Hindlimb muscle (tissue), 1 donor: ENCODE measurements around the gene CD300A. TPM values are rescaled to one million over a fixed set of nuclear protein-coding genes. Genes with fewer than 3 reads are reported as not detected.

ENCODE experiments used
- DNase-seq: peaks from one replicate; pipeline ENCODE4 v3.0.0-alpha.2; 2013
- polyA plus RNA-seq: library from polyadenylated mRNA; unstranded; fragments of 120-200 nt; gene quantifications from one replicate; pipeline ENCODE4 v1.2.1, GENCODE V29; 2013; ENCODE audit not compliant: insufficient read length

CD300A gene
- polyA plus RNA-seq, 1 donor: 2.2 TPM

DNA sequence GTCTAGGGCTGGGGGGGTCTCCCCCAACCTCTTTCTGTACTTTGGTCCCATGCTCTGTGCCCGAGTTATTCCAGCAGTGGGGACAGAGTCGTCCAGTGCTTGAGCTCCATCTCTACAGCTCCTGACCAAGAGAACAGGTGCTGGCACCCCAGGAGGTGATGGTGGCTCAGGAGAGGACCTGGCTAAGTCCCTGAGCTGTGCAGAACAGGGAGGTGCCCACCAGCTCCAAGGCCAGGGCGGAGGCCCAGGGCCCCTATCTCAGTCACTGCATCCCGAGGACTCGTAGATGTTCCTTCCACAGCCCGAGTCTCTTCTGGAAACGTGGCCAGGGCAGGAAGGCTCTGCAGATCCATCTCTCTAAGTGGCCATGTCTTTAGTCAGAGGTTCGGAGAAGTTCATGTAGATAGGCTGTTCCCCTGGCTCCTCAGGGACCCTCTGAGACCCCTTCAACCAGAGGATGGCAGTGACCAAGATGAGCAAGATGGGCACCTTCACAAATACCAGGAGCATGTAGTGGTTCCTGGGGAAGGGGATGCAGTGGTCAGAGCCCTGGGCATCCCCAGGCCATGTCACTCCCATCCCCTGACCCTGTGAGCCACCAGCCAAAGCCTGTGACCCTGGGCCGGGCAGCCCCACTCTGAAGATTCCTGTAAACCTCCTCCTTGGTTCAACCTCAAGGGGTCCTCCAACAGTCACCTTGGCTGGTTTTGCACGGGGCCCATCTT, 56.1 kb downstream of the CD300A start:
- DNase-seq: no peak

DNA sequence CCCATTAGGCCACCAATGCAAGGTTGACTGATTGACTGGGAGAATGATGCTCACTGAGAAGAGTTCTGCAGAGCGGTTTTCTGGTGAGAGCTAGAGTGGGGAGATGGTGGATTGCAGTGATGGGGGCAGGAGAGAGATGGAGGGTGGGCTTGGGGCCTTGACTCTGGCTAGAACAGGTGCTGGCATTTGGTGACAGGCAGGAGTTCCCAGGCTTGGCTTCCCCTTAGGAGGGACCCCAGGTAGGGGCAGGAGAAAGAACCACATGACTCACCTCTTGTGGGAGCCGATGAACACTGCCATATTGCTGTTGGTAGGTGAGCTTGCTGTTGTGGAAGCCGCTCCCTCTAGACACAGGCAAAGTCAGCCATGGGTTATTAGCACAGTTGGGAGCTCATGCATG, 56.9 kb downstream of the CD300A start:
- DNase-seq: no peak

GRCh38 chr17:74524653-74525464, 58.4 kb downstream of the CD300A start:
- no peak for DNase-seq

GRCh38 chr17:74525465-74525725, 59.0 kb downstream of the CD300A start:
- DNase-seq: no peak

DNA sequence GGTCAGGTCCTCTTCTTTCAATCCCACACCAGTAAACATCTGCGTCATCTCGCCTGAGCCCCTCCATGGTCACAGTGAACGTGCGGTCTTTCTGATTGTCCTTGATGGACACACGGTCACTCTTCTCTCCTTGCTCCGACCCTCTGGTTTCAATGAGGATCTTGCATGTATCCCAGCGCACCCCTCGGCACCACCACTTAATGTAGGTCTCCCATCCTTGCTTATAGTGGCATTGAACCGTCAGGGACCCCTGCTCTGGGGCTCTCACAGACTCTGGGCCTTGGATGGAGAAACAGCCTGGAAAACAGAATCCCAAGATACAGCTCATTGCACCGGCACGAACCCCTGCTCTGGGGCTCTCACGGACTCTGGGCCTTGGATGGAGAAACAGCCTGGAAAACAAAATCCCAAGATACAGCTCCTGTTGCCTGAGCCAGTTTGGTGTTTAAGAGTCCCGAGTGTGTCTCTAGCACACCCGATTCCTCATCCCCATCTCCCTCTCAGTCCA, 59.4 kb downstream of the CD300A start:
- DNase-seq: no peak

DNA sequence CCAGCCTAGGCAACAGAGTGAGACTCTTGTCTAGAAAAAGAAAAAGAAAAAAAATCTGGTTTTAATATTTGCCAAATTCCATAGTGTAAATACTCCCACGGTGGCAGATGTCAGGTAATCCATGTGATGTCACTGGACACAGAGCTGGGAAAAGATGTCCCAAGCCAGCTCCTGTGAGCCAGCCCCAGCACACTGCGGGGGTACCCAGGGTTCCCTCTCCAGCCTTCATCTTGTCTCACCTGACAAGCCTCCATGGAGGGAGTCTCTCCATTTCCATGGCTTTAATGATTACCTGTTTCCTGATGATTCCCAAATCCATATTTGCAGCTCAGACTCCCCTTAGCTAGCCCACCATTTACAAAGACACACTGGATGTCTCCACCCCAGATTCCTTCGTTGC, 60.2 kb downstream of the CD300A start:
- DNase-seq: no peak

GRCh38 chr17:74527081-74527480, 60.6 kb downstream of the CD300A start:
- DNase-seq: no peak

- no peak for DNase-seq
These were observed 61.3 kb downstream of the CD300A start for GRCh38 chr17:74527756-74528155.

DNA sequence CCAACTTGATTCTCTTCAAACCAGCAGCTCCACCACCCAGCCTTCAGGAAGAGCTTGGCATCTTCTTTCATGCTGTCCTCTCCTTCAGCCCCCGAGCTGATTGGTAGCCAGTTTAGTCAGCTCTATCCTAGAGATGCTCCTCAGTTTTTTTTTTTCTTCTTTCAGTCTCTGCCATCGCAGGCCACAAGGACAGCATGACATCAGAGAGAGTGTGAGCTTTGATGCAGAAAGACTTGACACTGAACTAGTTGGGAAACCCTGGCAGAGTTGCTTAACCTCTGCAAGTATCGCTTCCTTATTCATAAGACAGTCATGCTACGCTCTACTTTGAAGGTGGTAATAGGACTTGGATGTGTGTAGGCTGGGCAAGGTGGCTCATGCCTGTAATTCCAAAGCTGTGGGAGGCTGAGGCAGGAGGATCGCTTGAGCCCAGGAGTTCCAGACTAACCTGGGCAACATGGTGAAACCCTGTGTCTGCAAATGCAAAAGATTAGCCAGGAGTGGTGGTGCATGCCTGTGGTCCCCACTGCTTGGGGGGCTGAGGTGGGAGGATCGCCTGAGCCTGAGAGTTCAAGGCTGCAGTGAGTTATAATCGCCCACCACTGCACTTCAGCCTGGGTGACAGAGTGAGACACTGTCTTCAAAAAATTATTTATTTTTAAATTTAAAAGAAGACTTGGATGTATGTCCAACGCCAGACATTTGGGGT, 62.2 kb downstream of the CD300A start:
- no peak for DNase-seq

DNA sequence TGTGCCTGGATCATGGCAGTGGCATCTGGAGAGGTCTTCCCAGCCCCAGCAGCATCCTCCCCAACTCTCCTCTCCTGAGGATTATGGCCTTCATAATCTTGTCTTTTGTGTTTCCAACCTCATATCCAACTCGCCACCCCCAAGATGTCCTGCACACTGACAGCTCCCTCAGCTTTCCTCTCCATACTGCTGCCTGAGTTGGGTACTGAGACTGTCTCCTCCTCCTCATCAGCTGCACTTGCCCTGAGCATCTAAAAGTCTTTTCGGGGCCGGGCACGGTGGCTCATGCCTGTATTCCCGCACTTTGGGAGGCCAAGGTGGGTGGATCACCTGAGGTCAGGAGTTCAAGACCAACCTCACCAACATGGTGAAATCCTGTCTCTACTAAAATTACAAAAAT, 62.8 kb downstream of the CD300A start:
- DNase-seq: no peak

GRCh38 chr17:74530831-74531150, 64.4 kb downstream of the CD300A start:
- no peak for DNase-seq

DNA sequence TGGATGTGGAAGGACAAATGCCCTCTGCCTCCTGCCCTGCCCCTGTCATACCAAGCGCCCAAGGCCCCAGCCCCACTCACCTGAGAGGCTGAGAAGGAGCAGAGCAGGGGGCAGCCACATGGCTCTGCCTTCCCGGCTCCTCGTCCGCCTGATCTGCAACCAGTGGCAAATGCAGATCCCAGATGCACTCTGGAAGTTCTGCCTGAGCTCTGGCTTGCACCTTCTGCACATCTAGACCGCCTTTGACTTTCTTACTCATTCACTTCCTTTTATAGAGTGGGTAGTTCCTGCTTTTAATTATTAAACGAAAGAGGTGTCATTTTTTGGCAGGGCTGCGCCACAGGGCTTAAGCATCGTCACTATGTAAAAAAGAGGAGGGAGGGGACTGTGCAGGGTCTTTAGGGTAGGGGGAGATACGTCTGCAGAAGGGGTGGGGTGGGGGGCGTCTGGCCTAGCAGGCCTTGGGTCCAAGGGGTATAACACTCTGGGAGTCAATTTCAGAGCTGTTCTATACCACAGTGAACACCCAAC, 64.9 kb downstream of the CD300A start, which contains the start of gene CD300LB:
Gene CD300LB, minus strand, starts transcription at position 245 of the 531 bp plus-strand sequence. Its CDS starts 125 bp downstream, at position 120.
- no peak for DNase-seq

- no peak for DNase-seq
These were observed 65.7 kb downstream of the CD300A start for GRCh38 chr17:74532115-74532514.

Other genes starting within 250 kb of the CD300A start
- gene DNAI2, start 192.4 kb upstream of the CD300A start, polyA plus RNA-seq: not detected
- gene KIF19, start 140.4 kb upstream of the CD300A start, polyA plus RNA-seq: 2.0 TPM
- 0.18 TPM for gene BTBD17, start 104.8 kb upstream of the CD300A start, polyA plus RNA-seq
- 0.44 TPM for gene GPR142, start 99.1 kb upstream of the CD300A start, polyA plus RNA-seq
- 46.6 TPM for gene GPRC5C, start 34.5 kb upstream of the CD300A start, polyA plus RNA-seq
- gene CD300LB, start 64.8 kb downstream of the CD300A start, polyA plus RNA-seq: 0.23 TPM
- gene CD300C, start 79.5 kb downstream of the CD300A start, polyA plus RNA-seq: 1.0 TPM
- gene CD300H, start 100.9 kb downstream of the CD300A start, polyA plus RNA-seq: not detected
- gene CD300LD, start 125.6 kb downstream of the CD300A start, polyA plus RNA-seq: not detected
- gene CD300E, start 157.1 kb downstream of the CD300A start, polyA plus RNA-seq: 0.10 TPM
- gene CD300LF, start 246.3 kb downstream of the CD300A start, polyA plus RNA-seq: 0.18 TPM